GM10266 (cell line): ENCODE results near the gene FAM110A.
"Not testable (repeated sequence)": the region's sequence is repeated elsewhere in the genome, so short reads cannot be mapped to it uniquely, and the experiment has no call there.

ENCODE experiments used
- DNase-seq: peaks from one replicate; pipeline ENCODE4 v3.0.0; 2012; ENCODE audit errors: extremely low spot score
- TF ChIP-seq, protein P1 (sequence below): IDR thresholded peaks from 2 replicates; pipeline ENCODE4 v1.5.1; 2012; ENCODE audit warnings: mild to moderate bottlenecking, low read depth; ENCODE audit not compliant: control insufficient read depth, insufficient read depth; ENCODE audit errors: missing control alignments

Gene FAM110A

DNA sequence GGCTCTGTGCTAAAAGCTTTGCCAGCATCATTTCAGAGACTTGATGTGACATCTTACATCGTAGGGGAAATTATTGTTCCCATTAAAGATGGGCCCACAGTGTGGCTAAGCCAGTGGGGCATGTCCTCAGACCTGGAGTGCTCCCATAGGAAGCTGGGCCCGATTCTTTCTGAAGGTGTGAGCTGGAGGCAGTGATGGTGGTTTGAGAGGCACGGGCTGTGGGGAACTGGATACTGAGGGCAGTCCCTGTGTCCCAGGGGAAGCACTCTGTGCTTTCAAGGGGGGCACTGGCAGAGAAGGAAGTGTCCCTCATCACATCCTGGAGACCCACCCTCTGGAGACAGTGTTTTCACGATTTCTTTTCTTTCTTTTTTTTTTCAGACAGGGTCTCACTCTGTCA is 8.6 kb upstream of the FAM110A start:
- TF ChIP-seq, protein P1, sequence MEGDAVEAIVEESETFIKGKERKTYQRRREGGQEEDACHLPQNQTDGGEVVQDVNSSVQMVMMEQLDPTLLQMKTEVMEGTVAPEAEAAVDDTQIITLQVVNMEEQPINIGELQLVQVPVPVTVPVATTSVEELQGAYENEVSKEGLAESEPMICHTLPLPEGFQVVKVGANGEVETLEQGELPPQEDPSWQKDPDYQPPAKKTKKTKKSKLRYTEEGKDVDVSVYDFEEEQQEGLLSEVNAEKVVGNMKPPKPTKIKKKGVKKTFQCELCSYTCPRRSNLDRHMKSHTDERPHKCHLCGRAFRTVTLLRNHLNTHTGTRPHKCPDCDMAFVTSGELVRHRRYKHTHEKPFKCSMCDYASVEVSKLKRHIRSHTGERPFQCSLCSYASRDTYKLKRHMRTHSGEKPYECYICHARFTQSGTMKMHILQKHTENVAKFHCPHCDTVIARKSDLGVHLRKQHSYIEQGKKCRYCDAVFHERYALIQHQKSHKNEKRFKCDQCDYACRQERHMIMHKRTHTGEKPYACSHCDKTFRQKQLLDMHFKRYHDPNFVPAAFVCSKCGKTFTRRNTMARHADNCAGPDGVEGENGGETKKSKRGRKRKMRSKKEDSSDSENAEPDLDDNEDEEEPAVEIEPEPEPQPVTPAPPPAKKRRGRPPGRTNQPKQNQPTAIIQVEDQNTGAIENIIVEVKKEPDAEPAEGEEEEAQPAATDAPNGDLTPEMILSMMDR, result no peak
- DNase-seq, result no peak

DNA sequence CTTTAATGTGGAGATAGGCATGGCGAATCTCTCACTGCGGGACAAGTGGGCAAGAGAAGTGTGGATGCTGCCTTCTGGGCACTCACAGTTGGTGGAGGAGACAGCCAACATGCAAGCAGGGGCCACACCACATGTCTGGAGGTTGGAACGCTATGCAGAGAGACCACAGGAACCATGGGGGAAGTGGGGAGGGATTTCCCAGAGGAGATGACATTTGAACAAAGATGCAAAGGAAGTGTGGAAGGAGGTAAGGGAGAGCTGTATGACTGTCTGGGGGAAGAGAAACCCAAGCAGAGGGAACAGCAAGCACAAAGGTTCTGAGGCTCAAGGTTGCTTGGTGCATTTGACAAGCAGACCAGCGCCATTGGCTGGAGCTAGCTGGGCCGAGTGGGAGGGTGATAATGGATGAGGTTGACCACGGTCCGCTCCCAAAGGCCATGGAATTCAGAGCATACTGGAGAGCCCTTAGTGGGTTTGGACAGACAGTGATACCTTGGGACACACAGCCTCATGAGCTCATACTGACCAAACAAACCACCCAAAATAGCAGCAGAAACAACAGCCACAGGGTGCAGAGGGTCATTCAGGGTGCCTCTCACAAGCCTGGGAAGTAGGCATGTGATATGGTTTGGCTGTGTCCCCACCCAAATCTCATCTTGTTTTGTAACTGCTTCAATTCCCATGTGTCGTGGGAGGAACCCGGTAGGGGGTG is 7.6 kb upstream of the FAM110A start:
- peak; percentile 5 for DNase-seq
- TF ChIP-seq, protein P1, result no peak

DNA sequence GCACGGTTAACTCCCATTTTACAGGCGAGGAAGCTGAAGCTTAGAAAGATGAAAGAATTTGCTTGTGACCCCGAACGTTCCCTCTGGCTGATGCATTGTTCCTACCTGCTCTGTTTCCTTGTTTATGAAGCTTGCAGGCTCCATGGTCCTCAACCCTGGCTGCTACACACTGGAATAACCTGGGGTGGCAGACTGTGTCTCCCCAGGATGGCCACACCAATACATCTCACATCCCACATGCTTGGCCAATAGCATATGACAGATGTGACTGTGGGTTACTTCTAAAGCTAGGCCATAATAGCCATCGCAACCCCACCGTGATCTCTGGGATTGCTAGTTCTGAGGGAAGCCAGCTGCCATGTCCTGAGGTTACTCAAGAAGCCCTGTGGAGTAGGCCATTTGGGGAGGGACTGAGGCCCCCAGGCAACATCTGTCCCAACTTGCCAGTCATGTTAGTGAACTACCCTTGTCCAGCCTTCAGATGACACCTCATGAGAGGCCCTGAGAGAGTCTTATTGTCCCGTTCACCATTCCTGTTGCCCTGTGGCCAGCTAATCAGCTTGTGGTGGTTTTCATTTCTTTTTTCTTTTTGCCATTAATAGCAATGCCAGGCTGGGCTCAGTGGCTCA is 6.7 kb upstream of the FAM110A start:
- TF ChIP-seq, protein P1, result no peak

DNA sequence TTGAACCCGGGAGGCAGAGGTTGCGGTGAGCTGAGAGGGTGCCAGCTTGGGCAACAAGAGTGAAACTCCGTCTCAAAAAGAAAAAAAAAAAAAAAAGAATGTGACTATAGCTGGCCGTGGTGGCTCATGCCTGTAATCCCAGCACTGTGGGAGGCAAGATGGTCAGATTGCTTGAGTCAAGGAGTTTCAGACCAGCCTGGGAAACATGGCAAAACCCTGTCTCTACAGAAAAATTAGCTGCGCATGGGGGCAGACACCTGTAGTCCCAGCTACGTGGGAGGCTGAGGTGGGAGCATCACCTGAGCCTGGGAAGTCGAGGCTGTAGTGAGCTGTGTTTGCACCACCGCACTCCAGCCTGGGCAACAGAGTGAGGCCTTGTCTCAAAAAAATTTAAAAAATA is 5.5 kb upstream of the FAM110A start:
- not testable (repeated sequence) for DNase-seq

More for the DNA sequence above, 6.7 kb upstream of the FAM110A start:
- DNase-seq, result no peak

DNA sequence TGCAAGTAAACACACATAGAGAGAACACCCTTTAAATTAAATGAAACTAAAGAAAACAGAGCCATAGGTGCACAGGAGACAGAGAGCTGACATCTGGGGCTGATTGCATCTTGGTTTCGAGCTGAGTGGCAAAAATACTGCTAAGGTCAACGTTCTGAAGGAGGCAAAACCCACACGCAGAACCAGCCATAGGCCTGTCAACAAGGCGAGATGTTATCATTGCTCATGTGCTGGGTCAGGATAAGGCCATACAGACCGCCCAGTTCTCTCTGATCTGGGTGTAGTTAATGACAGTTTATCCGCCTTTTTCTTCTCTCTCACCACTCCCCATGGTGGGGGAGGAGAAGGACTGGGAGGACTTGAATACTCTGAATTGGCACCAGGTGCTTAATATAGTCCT is 4.5 kb upstream of the FAM110A start:
- TF ChIP-seq, protein P1, result no peak
- DNase-seq, result peak; percentile 8

DNA sequence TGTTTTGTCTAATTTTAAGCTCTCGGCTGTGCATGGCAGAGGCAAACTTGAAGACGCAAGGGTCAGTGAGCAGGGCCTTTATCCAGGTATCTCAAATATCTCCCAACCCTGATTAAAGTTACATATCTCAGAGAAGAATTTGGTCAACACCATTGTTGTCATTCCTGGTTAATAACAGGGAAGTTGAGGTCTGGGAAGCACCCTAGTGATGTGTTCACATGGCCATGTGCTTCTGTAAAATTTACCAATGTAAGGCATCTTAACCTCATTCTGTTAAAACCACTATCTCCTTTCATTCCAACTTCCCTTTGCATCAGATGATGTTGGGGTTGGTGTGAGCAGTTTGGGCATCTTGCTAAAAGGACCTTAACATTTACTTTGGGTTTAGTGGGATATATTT is 4.0 kb upstream of the FAM110A start:
- TF ChIP-seq, protein P1, result no peak
- DNase-seq, result no peak

DNA sequence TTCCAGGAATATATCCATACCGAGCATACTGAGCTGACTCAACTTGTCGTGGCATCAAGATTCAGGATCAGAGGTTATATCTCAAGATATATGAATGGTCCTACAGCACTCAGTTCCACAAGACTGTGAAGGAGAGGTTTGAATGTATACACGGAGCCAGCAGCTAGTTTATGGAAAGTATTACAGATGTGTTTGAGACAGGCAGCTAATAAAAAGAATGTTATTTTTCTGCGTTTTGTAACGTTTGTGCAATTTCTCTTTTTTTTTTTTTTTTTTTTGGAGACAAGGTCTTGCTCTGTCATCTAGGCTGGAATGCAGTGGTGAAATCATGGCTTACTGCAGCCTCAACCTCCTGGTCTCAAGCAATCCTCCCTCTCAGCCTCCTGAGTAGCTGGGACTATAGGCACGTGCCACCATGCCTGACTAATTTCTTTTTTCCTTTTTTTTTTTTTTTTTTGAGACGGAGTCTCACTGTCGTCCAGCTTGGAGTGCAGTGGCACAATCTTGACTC is 3.4 kb upstream of the FAM110A start:
- TF ChIP-seq, protein P1, result no peak
- no peak for DNase-seq

DNA sequence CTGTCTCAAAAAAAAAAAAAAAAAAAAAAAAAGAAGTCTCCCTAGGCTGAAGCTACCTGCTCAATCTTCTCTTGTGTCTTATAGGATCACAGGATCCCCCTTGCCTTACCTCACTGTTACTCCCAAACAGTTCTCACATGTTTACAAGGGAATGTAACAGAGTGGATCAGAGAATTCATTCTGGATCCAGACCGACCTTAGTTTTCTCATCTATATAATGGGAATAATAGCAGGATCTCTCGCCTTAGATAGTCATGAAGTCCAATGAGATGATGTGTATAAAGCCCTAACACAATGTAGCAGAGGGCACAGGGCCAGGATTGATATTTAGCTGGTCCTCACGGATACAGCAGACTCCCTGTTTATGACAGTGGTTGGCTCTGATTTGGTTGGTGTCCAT is 2.3 kb upstream of the FAM110A start:
- DNase-seq, result no peak
- TF ChIP-seq, protein P1, result no peak
